Loucy (cell line): ENCODE results near the gene RFX3.

Source experiments
- H2AFZ ChIP-seq: fragments of 200-600 bp; sonication (generic); 2 replicates; pipeline ENCODE4 v1.6.0; 2016; ENCODE audit warnings: antibody characterized with exemption, mild to moderate bottlenecking, low read length, moderate library complexity
- H3F3A ChIP-seq: fragments of 200-600 bp; 2 replicates; pipeline ENCODE4 v1.6.0; 2016; ENCODE audit warnings: antibody characterized with exemption, low read depth, mild to moderate bottlenecking
- H3K27me3 ChIP-seq: fragments of 200-600 bp; sonication (generic); 2 replicates; pipeline ENCODE4 v1.6.1; 2014; ENCODE audit warnings: low read length, mild to moderate bottlenecking; ENCODE audit not compliant: insufficient read depth, poor library complexity, severe bottlenecking
- H3K36me3 ChIP-seq: fragments of 200-600 bp; sonication (generic); 2 replicates; pipeline ENCODE4 v1.6.1; 2016; ENCODE audit warnings: low read length; ENCODE audit not compliant: insufficient read depth
- H3K4me1 ChIP-seq: fragments of 200-600 bp; sonication (generic); 2 replicates; pipeline ENCODE4 v1.5.1; 2014; ENCODE audit warnings: low read length, mild to moderate bottlenecking; ENCODE audit not compliant: insufficient read depth, poor library complexity, severe bottlenecking
- H3K4me2 ChIP-seq: fragments of 200-600 bp; sonication (generic); 2 replicates; pipeline ENCODE4 v1.6.0; 2014; ENCODE audit warnings: antibody characterized with exemption, low read length, low read depth, mild to moderate bottlenecking; ENCODE audit not compliant: poor library complexity, severe bottlenecking
- H3K4me3 ChIP-seq: fragments of 200-600 bp; sonication (generic); 2 replicates; pipeline ENCODE4 v1.5.1; 2014; ENCODE audit warnings: low read length, mild to moderate bottlenecking, mixed read lengths; ENCODE audit not compliant: poor library complexity, severe bottlenecking
- H3K79me2 ChIP-seq: fragments of 200-600 bp; sonication (generic); 2 replicates; pipeline ENCODE4 v1.6.1; 2014; ENCODE audit warnings: low read length; ENCODE audit not compliant: insufficient read depth
- H3K9ac ChIP-seq: fragments of 200-600 bp; sonication (generic); 2 replicates; pipeline ENCODE4 v1.6.0; 2014; ENCODE audit warnings: mild to moderate bottlenecking, low read depth, low read length, moderate library complexity; ENCODE audit not compliant: poor library complexity, severe bottlenecking
- H3K9me2 ChIP-seq: fragments of 200-600 bp; sonication (generic); replicated peaks from 2 replicates; pipeline ENCODE4 v1.6.1; 2016; ENCODE audit warnings: low read depth, low read length, mixed read lengths
- H3K9me3 ChIP-seq: fragments of 200-600 bp; sonication (generic); 2 replicates; pipeline ENCODE4 v1.6.1; 2014; ENCODE audit warnings: mild to moderate bottlenecking, antibody characterized with exemption, low read length, low read depth; ENCODE audit not compliant: insufficient read depth
- H4K20me1 ChIP-seq: fragments of 200-600 bp; sonication (generic); 2 replicates; pipeline ENCODE4 v1.6.0; 2014; ENCODE audit warnings: antibody characterized with exemption, low read length, mild to moderate bottlenecking; ENCODE audit not compliant: insufficient read depth, poor library complexity, severe bottlenecking
- CTCF ChIP-seq: fragments of 200-600 bp; sonication (generic); conservative IDR thresholded peaks from 2 replicates; pipeline ENCODE4 v1.5.1; 2014; ENCODE audit warnings: mild to moderate bottlenecking, antibody characterized with exemption, low read length
- EZH2phosphoT487 ChIP-seq: fragments of 200-600 bp; IDR thresholded peaks from 2 replicates; pipeline ENCODE4 v1.6.1; 2018; ENCODE audit warnings: antibody characterized with exemption, mild to moderate bottlenecking, moderate library complexity, borderline replicate concordance

Gene RFX3

GRCh38 chr9:3567988-3568387 lies 42.2 kb upstream of the RFX3 start:
- Histone ChIP-seq H3K4me1 (peaks cover 17% of the 10 kb centered on the region), H3K4me2 (no peak overlapping the region), H4K20me1 (no peaks in the 10 kb centered on the region), H3K27me3 (no peaks in the 10 kb centered on the region), H3K9ac (no peak overlapping the region), H2AFZ (no peak overlapping the region), H3F3A (no peaks in the 10 kb centered on the region), H3K36me3 (no peaks in the 10 kb centered on the region), H3K9me3 (no peaks in the 10 kb centered on the region), H3K9me2 (no peaks in the 10 kb centered on the region), H3K79me2 (no peaks in the 10 kb centered on the region), H3K4me3 (no peak overlapping the region)
- TF ChIP-seq EZH2phosphoT487, result no peak
- TF ChIP-seq CTCF, result no peak

- Histone ChIP-seq H3K36me3 (peaks cover 11% of the 10 kb centered on the region; the same call in 1 of the 2 replicates), H3F3A (no peaks in the 10 kb centered on the region), H3K9me3 (no peaks in the 10 kb centered on the region), H4K20me1 (no peaks in the 10 kb centered on the region), H3K27me3 (no peaks in the 10 kb centered on the region), H3K4me3 (no peak overlapping the region), H3K9ac (no peak overlapping the region), H3K9me2 (no peaks in the 10 kb centered on the region), H3K79me2 (no peaks in the 10 kb centered on the region), H3K4me2 (no peak overlapping the region), H2AFZ (no peak overlapping the region), H3K4me1 (no peaks in the 10 kb centered on the region)
- TF ChIP-seq EZH2phosphoT487, result no peak
Measured at GRCh38 chr9:3553076-3553765, 27.4 kb upstream of the RFX3 start.

GRCh38 chr9:3549225-3549624 lies 23.4 kb upstream of the RFX3 start:
- TF ChIP-seq EZH2phosphoT487 (no peak), CTCF (no peak)
- Histone ChIP-seq H3K79me2 (no peaks in the 10 kb centered on the region), H4K20me1 (no peaks in the 10 kb centered on the region), H2AFZ (no peak overlapping the region), H3F3A (no peaks in the 10 kb centered on the region; the same call in 1 of the 2 replicates), H3K27me3 (no peaks in the 10 kb centered on the region), H3K9me3 (no peaks in the 10 kb centered on the region), H3K4me3 (no peak overlapping the region), H3K36me3 (peaks cover 11% of the 10 kb centered on the region; the same call in 1 of the 2 replicates), H3K9ac (no peak overlapping the region), H3K4me2 (no peak overlapping the region), H3K9me2 (no peaks in the 10 kb centered on the region), H3K4me1 (peaks cover 8% of the 10 kb centered on the region)

GRCh38 chr9:3548648-3549047 lies 22.8 kb upstream of the RFX3 start:
- no peaks in the 10 kb centered on the region for H3K27me3 ChIP-seq
- peaks cover 11% of the 10 kb centered on the region; the same call in 1 of the 2 replicates for H3K36me3 ChIP-seq
- H3K9ac ChIP-seq, result no peak overlapping the region
- no peaks in the 10 kb centered on the region; the same call in 1 of the 2 replicates for H3F3A ChIP-seq
- no peaks in the 10 kb centered on the region for H3K9me3 ChIP-seq
- no peak overlapping the region for H3K4me2 ChIP-seq
- H4K20me1 ChIP-seq, result no peaks in the 10 kb centered on the region
- H2AFZ ChIP-seq, result no peak overlapping the region
- no peak for TF ChIP-seq EZH2phosphoT487
- no peak for TF ChIP-seq CTCF
- H3K4me3 ChIP-seq, result no peak overlapping the region
- no peaks in the 10 kb centered on the region for H3K9me2 ChIP-seq
- H3K4me1 ChIP-seq, result peaks cover 14% of the 10 kb centered on the region
- no peaks in the 10 kb centered on the region for H3K79me2 ChIP-seq
